Neuronal stem cell (in vitro differentiated cells): ENCODE data around the gene SDC1.

Experiments
- DNase-seq: peaks from one replicate; pipeline ENCODE4 v3.0.0-alpha.2; 2013; ENCODE audit warnings: low spot score
- H2AFZ ChIP-seq: one replicate; pipeline ENCODE4 v1.6.1; 2013; ENCODE audit warnings: mild to moderate bottlenecking, low read length, inconsistent platforms
- H2AK5ac ChIP-seq: 2 replicates; pipeline ENCODE4 v1.6.1; 2013; ENCODE audit warnings: low read depth, mild to moderate bottlenecking, inconsistent platforms, low read length, moderate library complexity, mixed read lengths
- H2BK120ac ChIP-seq: 2 replicates; pipeline ENCODE4 v1.6.1; 2013; ENCODE audit warnings: low read depth, mild to moderate bottlenecking, inconsistent platforms, low read length, moderate library complexity, mixed read lengths
- H2BK12ac ChIP-seq: one replicate; pipeline ENCODE4 v1.6.1; 2013; ENCODE audit warnings: low read length, inconsistent platforms
- H2BK15ac ChIP-seq: 2 replicates; pipeline ENCODE4 v1.6.1; 2013; ENCODE audit warnings: mild to moderate bottlenecking, low read length, inconsistent platforms, mixed read lengths
- H2BK5ac ChIP-seq: one replicate; pipeline ENCODE4 v1.6.1; 2013; ENCODE audit warnings: inconsistent platforms, mild to moderate bottlenecking, low read length, moderate library complexity
- H3K14ac ChIP-seq: one replicate; pipeline ENCODE4 v1.6.1; 2013; ENCODE audit warnings: low read length, inconsistent platforms
- H3K18ac ChIP-seq: 2 replicates; pipeline ENCODE4 v1.6.1; 2013; ENCODE audit warnings: low read length, inconsistent platforms
- H3K23ac ChIP-seq: 2 replicates; pipeline ENCODE4 v1.6.1; 2013; ENCODE audit warnings: low read depth, mild to moderate bottlenecking, mixed read lengths, low read length, inconsistent platforms; ENCODE audit not compliant: poor library complexity
- H3K27ac ChIP-seq: replicated peaks from 3 replicates; pipeline ENCODE4 v1.5.1; 2013; ENCODE audit warnings: low read length, inconsistent platforms
- H3K27me3 ChIP-seq, 3 experiments: 2 replicates each; pipeline ENCODE4 v1.6.1; 2013; ENCODE audit warnings: low read length in 3 of 3, mild to moderate bottlenecking in 2 of 3, inconsistent platforms in 1 of 3, low read depth in 1 of 3, mixed read lengths in 1 of 3, moderate library complexity in 1 of 3; ENCODE audit not compliant: control insufficient read depth in 3 of 3, insufficient read depth in 3 of 3
- H3K36me3 ChIP-seq, 2 donors: replicated peaks in 1 of 2; 2 replicates each; pipeline ENCODE4 v1.6.1; 2013; ENCODE audit warnings: low read length in 2 of 2; ENCODE audit not compliant: control insufficient read depth in 2 of 2, insufficient read depth in 2 of 2
- H3K4ac ChIP-seq: 2 replicates; pipeline ENCODE4 v1.6.1; 2013; ENCODE audit warnings: inconsistent platforms, mild to moderate bottlenecking, low read length, moderate library complexity
- H3K4me1 ChIP-seq, 2 donors: 1 replicate in 1 of 2; 2 replicates in 1 of 2; pipeline ENCODE4 v1.6.1; 2013; ENCODE audit warnings: low read length in 2 of 2, low read depth in 1 of 2; ENCODE audit not compliant: control insufficient read depth in 2 of 2, insufficient read depth in 1 of 2
- H3K4me2 ChIP-seq: one replicate; pipeline ENCODE4 v1.6.1; 2013; ENCODE audit warnings: mild to moderate bottlenecking, low read length, inconsistent platforms; ENCODE audit not compliant: insufficient read depth, poor library complexity, severe bottlenecking
- H3K4me3 ChIP-seq, 2 donors: 2 replicates each; pipeline ENCODE4 v1.5.1; 2013; ENCODE audit warnings: low read length in 2 of 2, mild to moderate bottlenecking in 2 of 2, inconsistent platforms in 1 of 2, moderate library complexity in 1 of 2
- H3K79me1 ChIP-seq: one replicate; pipeline ENCODE4 v1.6.1; 2013; ENCODE audit warnings: low read depth, mild to moderate bottlenecking, inconsistent platforms, low read length, moderate library complexity
- H3K9ac ChIP-seq: one replicate; pipeline ENCODE4 v1.6.1; 2013; ENCODE audit warnings: mild to moderate bottlenecking, low read depth, low read length, inconsistent platforms; ENCODE audit not compliant: poor library complexity
- H3K9me3 ChIP-seq, 2 donors: replicated peaks in 1 of 2; 2 replicates each; pipeline versions ENCODE3 to v1.6.1; 2013; ENCODE audit warnings: low read length in 2 of 2, mild to moderate bottlenecking in 2 of 2, inconsistent platforms in 1 of 2, low read depth in 1 of 2, mixed read lengths in 1 of 2, moderate library complexity in 1 of 2; ENCODE audit not compliant: control insufficient read depth in 2 of 2, insufficient read depth in 1 of 2
- H4K8ac ChIP-seq: one replicate; pipeline ENCODE4 v1.6.1; 2013; ENCODE audit warnings: low read depth, mild to moderate bottlenecking, inconsistent platforms, low read length, moderate library complexity
- H4K91ac ChIP-seq: one replicate; pipeline ENCODE4 v1.6.1; 2013; ENCODE audit warnings: low read length, low read depth, mild to moderate bottlenecking, inconsistent platforms; ENCODE audit not compliant: poor library complexity
- WGBS, 2 donors: extraction: QIAGEN DNeasy Blood & Tissue Kit; methylation state at CpG; one replicate each; pipeline ENCODE4 v1.1.7; 2013; ENCODE audit warnings: missing lambda C conversion rate in 2 of 2, mixed read lengths in 1 of 2; ENCODE audit not compliant: insufficient read length in 2 of 2, insufficient replicate concordance in 1 of 2; ENCODE audit errors: extremely low coverage in 2 of 2; 5-methylcytosine and 5-hydroxymethylcytosine counted together

SDC1 gene

GRCh38 chr2:20203521-20204225, 21.3 kb downstream of the SDC1 start:
- no peak overlapping the region for H2BK15ac ChIP-seq

GRCh38 chr2:20203072-20203471, 21.9 kb downstream of the SDC1 start:
- WGBS, 2 donors = no CpG with 5 or more reads among the region's 10 CpGs
- Histone ChIP-seq H3K9ac (no peak overlapping the region), H4K91ac (no peak overlapping the region), H3K36me3 (peaks cover 44 to 56% of the 10 kb centered on the region in 2 donors), H3K27ac (no peak overlapping the region), H2BK5ac (no peak overlapping the region), H3K4ac (no peak overlapping the region), H3K23ac (no peak overlapping the region), H2BK120ac (no peak overlapping the region), H4K8ac (no peak overlapping the region), H3K79me1 (no peaks in the 10 kb centered on the region), H2AK5ac (no peak overlapping the region), H3K18ac (no peak overlapping the region), H3K9me3 (peaks cover 0 to 9% of the 10 kb centered on the region in 2 donors), H2BK12ac (no peak overlapping the region), H3K27me3 (no peaks in the 10 kb centered on the region), H3K4me1 (peaks cover 0 to 4% of the 10 kb centered on the region in 2 donors), H3K4me3 (no peak overlapping the region), H3K4me2 (no peak overlapping the region), H2BK15ac (no peak overlapping the region), H3K14ac (no peak overlapping the region), H2AFZ (no peak overlapping the region)
- DNase-seq = no peak

More at GRCh38 chr2:20203521-20204225, 21.3 kb downstream of the SDC1 start:
- H2BK120ac ChIP-seq = peak overlapping the region; percentile 20
- peaks cover 0 to 9% of the 10 kb centered on the region in 2 donors for H3K9me3 ChIP-seq
- DNase-seq = no peak
- H3K4me3 ChIP-seq = no peak overlapping the region
- no CpG with 5 or more reads among the region's 17 CpGs for WGBS, 2 donors
- H2BK12ac ChIP-seq = no peak overlapping the region
- H2AFZ ChIP-seq = no peak overlapping the region
- no peak overlapping the region for H3K4me2 ChIP-seq
- no peak overlapping the region for H3K9ac ChIP-seq
- H4K8ac ChIP-seq = no peak overlapping the region
- H3K27me3 ChIP-seq = no peaks in the 10 kb centered on the region
- H2BK5ac ChIP-seq = no peak overlapping the region
- H3K18ac ChIP-seq = no peak overlapping the region
- H3K79me1 ChIP-seq = peaks cover 1% of the 10 kb centered on the region
- peaks cover 2 to 4% of the 10 kb centered on the region in 2 donors for H3K4me1 ChIP-seq
- H3K4ac ChIP-seq = no peak overlapping the region
- H3K27ac ChIP-seq = no peak overlapping the region
- H3K14ac ChIP-seq = no peak overlapping the region
- no peak overlapping the region for H4K91ac ChIP-seq
- no peak overlapping the region for H2AK5ac ChIP-seq
- H3K36me3 ChIP-seq = peaks cover 46 to 56% of the 10 kb centered on the region in 2 donors
- H3K23ac ChIP-seq = peak overlapping the region; percentile 86

- H3K4me1 ChIP-seq = peaks cover 0 to 9% of the 10 kb centered on the region in 2 donors
- H3K14ac ChIP-seq = no peak overlapping the region
- H4K8ac ChIP-seq = no peak overlapping the region
- no peak overlapping the region for H2BK5ac ChIP-seq
- H3K9me3 ChIP-seq = peaks cover 0 to 9% of the 10 kb centered on the region in 2 donors
- H3K27ac ChIP-seq = no peak overlapping the region
- no peak overlapping the region for H2BK15ac ChIP-seq
- H3K79me1 ChIP-seq = no peaks in the 10 kb centered on the region
- no peak overlapping the region for H2AFZ ChIP-seq
- no peak overlapping the region for H2AK5ac ChIP-seq
- H3K4me3 ChIP-seq = no peak overlapping the region
- peaks cover 44 to 56% of the 10 kb centered on the region in 2 donors for H3K36me3 ChIP-seq
- no peak overlapping the region for H2BK120ac ChIP-seq
- H3K4me2 ChIP-seq = no peak overlapping the region
- no peak overlapping the region for H2BK12ac ChIP-seq
- WGBS, 2 donors = no CpG with 5 or more reads among the region's 17 CpGs
- no peak overlapping the region for H3K18ac ChIP-seq
- no peak overlapping the region for H3K4ac ChIP-seq
- no peak overlapping the region for H4K91ac ChIP-seq
- DNase-seq = no peak
- no peak overlapping the region for H3K23ac ChIP-seq
- H3K27me3 ChIP-seq = no peaks in the 10 kb centered on the region
- H3K9ac ChIP-seq = no peak overlapping the region
These were observed 23.3 kb downstream of the SDC1 start for GRCh38 chr2:20201671-20202070.

- Histone ChIP-seq H3K14ac (no peak overlapping the region), H2BK120ac (no peak overlapping the region), H3K18ac (no peak overlapping the region), H3K27ac (no peak overlapping the region), H3K36me3 (peaks cover 43 to 53% of the 10 kb centered on the region in 2 donors), H2AFZ (no peak overlapping the region), H4K8ac (no peak overlapping the region), H3K4ac (no peak overlapping the region), H2BK12ac (no peak overlapping the region), H3K9me3 (peaks cover 0 to 9% of the 10 kb centered on the region in 2 donors), H2AK5ac (no peak overlapping the region), H3K79me1 (no peaks in the 10 kb centered on the region), H3K4me3 (no peak overlapping the region), H4K91ac (no peak overlapping the region), H3K27me3 (no peaks in the 10 kb centered on the region), H2BK15ac (no peak overlapping the region), H3K23ac (peak overlapping the region; percentile 27), H3K4me1 (peaks cover 1 to 9% of the 10 kb centered on the region in 2 donors), H3K4me2 (no peak overlapping the region), H2BK5ac (no peak overlapping the region), H3K9ac (no peak overlapping the region)
- no peak for DNase-seq
- no CpG with 5 or more reads among the region's 26 CpGs for WGBS, 2 donors
These were observed 24.0 kb downstream of the SDC1 start for GRCh38 chr2:20200697-20201555.
